WI38 (cell line): Measurements from ENCODE around the gene CELF4.
"Not testable (repeated sequence)": the region's sequence is repeated elsewhere in the genome, so short reads cannot be mapped to it uniquely, and the experiment has no call there.

ENCODE experiments used
- H3K4me3 ChIP-seq: 2 replicates; pipeline ENCODE4 v1.5.1; 2011; ENCODE audit warnings: low read depth, mild to moderate bottlenecking, control low read depth, low read length
- CTCF ChIP-seq: IDR thresholded peaks from 2 replicates; pipeline ENCODE4 v1.5.1; 2012; ENCODE audit warnings: low read depth, mild to moderate bottlenecking, control low read depth, low read length

CELF4 gene

GRCh38 chr18:37471637-37472036 is 94.0 kb downstream of the CELF4 start:
- no peak overlapping the region for H3K4me3 ChIP-seq
- TF ChIP-seq CTCF, result no peak

DNA sequence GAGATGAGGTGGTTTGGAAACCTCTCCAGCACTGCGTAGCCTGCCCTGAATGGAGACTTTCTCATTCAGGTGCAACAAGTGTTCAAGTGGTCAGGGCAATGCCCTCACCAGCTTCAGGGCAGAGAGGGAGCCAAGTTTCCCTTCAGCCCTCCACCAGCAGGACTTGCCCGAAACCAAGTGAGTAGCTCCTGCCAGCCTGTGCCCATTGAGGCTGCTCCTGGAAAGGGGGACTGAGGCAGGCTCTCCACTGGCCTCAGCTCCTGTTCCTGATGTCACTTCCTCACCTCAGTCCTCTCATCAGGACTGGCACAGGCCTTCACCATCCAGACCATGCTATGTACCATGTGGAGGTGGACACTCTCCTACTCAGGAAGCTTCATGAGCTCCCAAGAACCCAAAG is 94.6 kb downstream of the CELF4 start:
- no peak for TF ChIP-seq CTCF
- no peak overlapping the region for H3K4me3 ChIP-seq

- H3K4me3 ChIP-seq, result no peak overlapping the region
- TF ChIP-seq CTCF, result no peak
Observed at GRCh38 chr18:37467002-37467662, 98.5 kb downstream of the CELF4 start.

- TF ChIP-seq CTCF, result no peak
- no peak overlapping the region for H3K4me3 ChIP-seq
Observed at GRCh38 chr18:37465958-37466357, 99.6 kb downstream of the CELF4 start.

GRCh38 chr18:37464257-37464656 is 101.3 kb downstream of the CELF4 start:
- no peak for TF ChIP-seq CTCF
- no peak overlapping the region for H3K4me3 ChIP-seq

DNA sequence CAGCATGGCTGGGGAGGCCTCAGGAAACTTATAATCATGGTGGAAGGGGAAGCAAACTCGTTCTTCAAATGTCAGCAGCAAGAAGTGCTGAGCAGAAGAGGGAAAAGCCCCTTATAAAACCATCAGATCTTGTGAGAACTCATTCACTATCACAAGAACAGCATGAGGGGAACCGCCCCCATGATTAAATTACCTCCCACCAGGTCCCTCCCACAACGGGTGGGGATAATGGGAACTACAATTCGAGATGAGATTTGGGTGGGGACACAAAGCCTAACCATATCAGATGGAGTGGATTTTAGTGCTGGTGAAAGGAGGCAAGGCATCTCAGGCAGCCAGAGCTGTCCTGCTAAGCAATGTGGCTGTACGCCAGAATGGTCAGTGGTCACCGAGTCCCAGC is 104.3 kb downstream of the CELF4 start:
- not testable (repeated sequence) for H3K4me3 ChIP-seq

- no peak for TF ChIP-seq CTCF
- H3K4me3 ChIP-seq, result no peak overlapping the region
Observed at GRCh38 chr18:37460604-37461003, 105.0 kb downstream of the CELF4 start.

DNA sequence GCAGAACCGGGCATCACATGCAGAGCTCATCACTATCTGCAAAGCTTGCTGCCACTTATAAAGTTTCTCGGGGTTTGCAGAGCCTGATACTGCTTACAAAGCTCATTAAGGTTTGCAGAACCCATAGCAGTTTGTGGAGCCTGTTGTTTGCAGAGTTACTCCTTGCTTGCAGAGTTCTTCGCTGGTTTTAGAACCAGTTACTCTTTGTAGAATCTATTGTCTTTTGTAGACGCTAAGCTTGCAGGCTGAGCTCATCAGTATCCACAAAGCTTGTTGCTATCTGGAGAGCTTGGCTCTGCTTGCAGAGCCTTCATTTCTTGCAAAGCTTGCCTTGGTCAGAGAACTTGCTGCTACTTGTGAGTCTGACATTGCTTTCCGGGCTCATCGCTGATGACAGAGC is 106.9 kb downstream of the CELF4 start:
- no peak overlapping the region for H3K4me3 ChIP-seq
- TF ChIP-seq CTCF, result no peak
